GM12878 (cell line): Measurements from ENCODE around the gene ECI1. TPM values are rescaled to one million over a fixed set of nuclear protein-coding genes. Genes with fewer than 3 reads are reported as not detected.

Source experiments
- ATAC-seq: fragments of 200-7000 bp; cut with Tn5 transposase; 3 replicates; pipeline ENCODE4 v1.9.1; 2020; ENCODE audit warnings: mild to moderate bottlenecking, moderate library complexity
- BruUV-seq: library from RNA; stranded (reverse); fragments of 400-500 nt; replicated peaks from 2 replicates; lab custom pipeline; 2021; lab: Mats Ljungman, UMichigan
- CTCF ChIA-PET: fragments of 300-600 bp; sonication (Branson Sonifier 250); formaldehyde crosslinking; extraction: SDS; loops from one replicate; lab custom pipeline; 2021; ENCODE audit warnings: inconsistent platforms; lab: Yijun Ruan, JAX
- POLR2A ChIA-PET: fragments of 350-600 bp; formaldehyde crosslinking; extraction: SDS; loops from one replicate; lab custom pipeline; 2021; ENCODE audit warnings: inconsistent platforms; lab: Charles Lee
- RAD21 ChIA-PET: fragments of 300-600 bp; sonication (Branson Sonifier 250); formaldehyde crosslinking; loops from one replicate; lab custom pipeline; 2023; ENCODE audit warnings: antibody characterized with exemption; ENCODE audit not compliant: unreplicated experiment; lab: Charles Lee
- SMC1A ChIA-PET: fragments of 300-600 bp; sonication (Branson Sonifier 250); formaldehyde crosslinking; loops from one replicate; lab custom pipeline; 2023; ENCODE audit not compliant: unreplicated experiment, uncharacterized antibody; lab: Charles Lee
- DNase-seq: peaks from one replicate; pipeline ENCODE4 v3.0.0-alpha.2; 2011; ENCODE audit warnings: low read depth, low spot score
- FAIRE-seq: peaks from 3 replicates; lab custom pipeline; 2011; peaks lifted over from hg19 to GRCh38; lab: Jason Lieb, UNC
- H2AFZ ChIP-seq: 2 replicates; pipeline ENCODE4 v1.6.0; 2011; ENCODE audit warnings: low read depth, low read length, control low read depth; ENCODE audit not compliant: control insufficient read depth
- H3K27ac ChIP-seq: 2 replicates; pipeline ENCODE4 v1.5.1; 2011; ENCODE audit warnings: control low read depth; ENCODE audit not compliant: control insufficient read depth, insufficient read depth
- H3K27me3 ChIP-seq, 2 experiments: replicated peaks in 1 of 2; 2 replicates each; pipeline versions ENCODE4 v1.6.0 to v1.6.1; 2011; ENCODE audit warnings: low read length in 1 of 2; ENCODE audit not compliant: control insufficient read depth in 2 of 2, insufficient read depth in 2 of 2
- H3K36me3 ChIP-seq, 2 experiments: 2 replicates each; pipeline ENCODE4 v1.5.1; 2011; ENCODE audit warnings: low read length in 1 of 2; ENCODE audit not compliant: control insufficient read depth in 2 of 2, insufficient read depth in 2 of 2
- H3K4me1 ChIP-seq: 2 replicates; pipeline ENCODE4 v1.6.1; 2011; ENCODE audit warnings: mild to moderate bottlenecking, low read length, moderate library complexity, mixed read lengths; ENCODE audit not compliant: control insufficient read depth, insufficient read depth
- H3K4me2 ChIP-seq: 2 replicates; pipeline ENCODE4 v1.6.0; 2011; ENCODE audit warnings: control low read depth; ENCODE audit not compliant: control insufficient read depth, insufficient read depth
- H3K4me3 ChIP-seq: fragments of 200-600 bp; sonication (generic); 2 replicates; pipeline ENCODE4 v1.5.1; 2016
- H3K79me2 ChIP-seq: 2 replicates; pipeline ENCODE4 v1.6.0; 2011; ENCODE audit warnings: low read length; ENCODE audit not compliant: control insufficient read depth, insufficient read depth
- H3K9ac ChIP-seq: 2 replicates; pipeline ENCODE4 v1.8.0; 2011; ENCODE audit warnings: low read length, control low read depth, mixed read lengths; ENCODE audit not compliant: control insufficient read depth, insufficient read depth
- H3K9me3 ChIP-seq: replicated peaks from 3 replicates; pipeline ENCODE4 v1.5.1; 2011; ENCODE audit warnings: mild to moderate bottlenecking, low read length; ENCODE audit not compliant: control insufficient read depth, insufficient read depth
- H4K20me1 ChIP-seq: 2 replicates; pipeline ENCODE4 v1.6.0; 2011; ENCODE audit not compliant: control insufficient read depth, insufficient read depth
- ASH2L ChIP-seq: fragments of 300-600, 200-600 bp; sonication (generic); IDR thresholded peaks from 2 replicates; pipeline ENCODE4 v1.6.1; 2017; ENCODE audit warnings: low read depth, mild to moderate bottlenecking, borderline replicate concordance
- CUX1 ChIP-seq: IDR thresholded peaks from 2 replicates; pipeline ENCODE4 v1.6.1; 2012; ENCODE audit warnings: improper control_type of control experiment, low read depth, low read length; ENCODE audit not compliant: insufficient replicate concordance
- ESRRA ChIP-seq: IDR thresholded peaks from 2 replicates; pipeline ENCODE4 v1.6.1; 2012; ENCODE audit warnings: mild to moderate bottlenecking, low read length, improper control_type of control experiment
- WGBS: methylation state at CpG from one replicate; pipeline ENCODE4 v1.1.6; 2016; ENCODE audit warnings: low lambda C conversion rate; ENCODE audit not compliant: insufficient replicate concordance, insufficient coverage; ENCODE audit errors: missing lambda C conversion rate; 5-methylcytosine and 5-hydroxymethylcytosine counted together
- in situ Hi-C: fragments of 300-500 bp; cut with MboI; formaldehyde crosslinking; loops from 9 replicates; pipeline ENCODE4 v1.14.3; 2018; ENCODE audit warnings: mixed read lengths
- intact Hi-C: fragments of 100-400 bp; cut with micrococcal nuclease; formaldehyde crosslinking; loops from one replicate; pipeline ENCODE4 v1.14.2; 2022; ENCODE audit not compliant: unreplicated experiment
- polyA plus RNA-seq, 11 experiments: library from polyadenylated mRNA; depleted of rRNA in 4 of 11; unstranded in 6 of 11; stranded (reverse) in 5 of 11; fragments of >200 nt; fragmentation: Nextera tagmentation in 4 of 11; fragmentation: Illumina TruSeq in 1 of 11; extraction: Ambion mirVana in 4 of 11; extraction: Trizol in 1 of 11; gene quantifications; 1 replicate in 1 of 11; 2 replicates in 10 of 11; pipeline versions ENCODE4 v1.2.1 to v1.2.3, GENCODE V29; 2011 to 2016; ENCODE audit warnings: inconsistent platforms in 2 of 11, missing spikeins in 2 of 11, low read depth in 1 of 11
- total RNA-seq, 4 experiments: library from RNA; depleted of rRNA in 3 of 4; stranded (reverse); fragments of >200 nt in 3 of 4; fragmentation: Illumina TruSeq in 1 of 4; extraction: Trizol in 1 of 4; gene quantifications; 2 replicates each; pipeline versions ENCODE4 v1.2.1 to v1.2.3, GENCODE V29; 2013 to 2021

The ECI1 gene
- total and polyA plus RNA-seq, 10 of the 15 experiments (the other 5 are each of a cell fraction or from before 2014, with no cell fraction given) = 2.2 to 82.1 (median 24.8) TPM

GRCh38 chr16:2229091-2229490, 22.3 kb downstream of the ECI1 start:
- Histone ChIP-seq H3K4me2 (no peak overlapping the region), H4K20me1 (no peaks in the 10 kb centered on the region), H3K9me3 (no peaks in the 10 kb centered on the region), H3K4me1 (peaks cover 5% of the 10 kb centered on the region; the same call in 1 of the 2 replicates), H3K4me3 (no peak overlapping the region), H3K27me3 (no peaks in the 10 kb centered on the region), H3K27ac (no peak overlapping the region), H3K79me2 (peaks cover 21% of the 10 kb centered on the region)
- ChIA-PET RAD21 (no interaction called here), SMC1A (no interaction called here), CTCF (no interaction called here)
- DNase-seq (no peak), ATAC-seq (no peak)
- intact Hi-C loops = no loop called here
- WGBS = 99% methylated on average over 11 of the region's 12 CpGs
- no TSS peak for BruUV-seq
- TF ChIP-seq CUX1 = no peak
- TF ChIP-seq ESRRA = no peak
- TF ChIP-seq ASH2L = no peak
- TF ChIP-seq, all 136 proteins: peak for 0
- Histone ChIP-seq H3K9ac (no peak overlapping the region), H3K36me3 (peaks cover 4 to 37% of the 10 kb centered on the region in 2 experiments; a peak in 3 of 4 replicates), H2AFZ (no peak overlapping the region)
- POLR2A ChIA-PET = interaction anchor here (1.0 kb wide), 1 partner anchor 9 kb away, joined by 5 read pairs; no protein-coding TSS in a partner anchor
- FAIRE-seq = no peak
- in situ Hi-C loops = no loop called here
